ENCODE data around the gene NUP205. TPM values are rescaled to one million over a fixed set of nuclear protein-coding genes. Genes with fewer than 3 reads are reported as not detected.

The NUP205 gene
- total RNA-seq, 1 experiment from 2014 or later = 148 TPM

DNA sequence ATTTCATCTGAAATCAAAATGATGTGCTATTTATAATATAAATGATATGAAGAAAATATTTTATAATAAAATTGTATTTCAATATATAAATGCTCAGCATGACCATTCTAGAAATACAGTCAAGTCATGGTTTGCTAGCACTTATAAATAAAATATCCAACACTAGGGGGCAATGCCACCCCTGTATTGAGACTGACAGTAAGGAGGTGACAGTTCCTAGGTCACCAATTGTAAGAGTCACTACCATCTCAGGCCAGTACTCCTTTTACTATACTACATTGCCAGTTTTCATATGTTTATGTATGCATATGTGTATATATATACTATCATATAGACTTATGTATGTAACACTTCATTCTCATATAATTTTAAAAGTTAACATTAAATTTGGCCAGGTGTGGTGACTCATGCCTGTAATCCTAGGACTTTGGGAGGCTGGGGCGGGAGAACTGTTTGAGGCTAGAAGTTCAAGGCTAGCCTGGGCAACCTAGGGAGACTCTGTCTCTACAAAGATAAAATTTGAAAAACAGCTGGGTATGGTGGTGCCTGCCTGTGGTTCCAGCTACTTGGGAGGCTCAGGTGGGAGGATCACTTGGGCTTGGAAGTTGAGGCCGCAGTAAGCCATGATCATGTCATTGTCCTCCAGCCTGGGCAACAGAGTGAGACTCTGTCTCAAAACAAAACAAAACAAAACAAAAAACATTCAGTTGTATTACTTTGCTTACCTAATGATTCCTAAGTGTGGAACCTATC is 45.4 kb upstream of the NUP205 start:
- H3K4me3 ChIP-seq (ENCODE audit: low read depth, low read length, poor library complexity, severe bottlenecking) = no peak overlapping the region
- H3K9me3 ChIP-seq (ENCODE audit: low read depth, low read length, poor library complexity, severe bottlenecking) = no peaks in the 10 kb centered on the region
- H3K27ac ChIP-seq (ENCODE audit: low read depth, low read length, poor library complexity, severe bottlenecking) = no peak overlapping the region
- POLR2A ChIA-PET (ENCODE audit: low non-redundant PET) = no interaction called here
- TF ChIP-seq EZH2 (IDR thresholded peaks at IDR 0.05; ENCODE audit: borderline replicate concordance, low read depth, low read length, poor library complexity, severe bottlenecking) = no peak
- TF ChIP-seq, protein P1, sequence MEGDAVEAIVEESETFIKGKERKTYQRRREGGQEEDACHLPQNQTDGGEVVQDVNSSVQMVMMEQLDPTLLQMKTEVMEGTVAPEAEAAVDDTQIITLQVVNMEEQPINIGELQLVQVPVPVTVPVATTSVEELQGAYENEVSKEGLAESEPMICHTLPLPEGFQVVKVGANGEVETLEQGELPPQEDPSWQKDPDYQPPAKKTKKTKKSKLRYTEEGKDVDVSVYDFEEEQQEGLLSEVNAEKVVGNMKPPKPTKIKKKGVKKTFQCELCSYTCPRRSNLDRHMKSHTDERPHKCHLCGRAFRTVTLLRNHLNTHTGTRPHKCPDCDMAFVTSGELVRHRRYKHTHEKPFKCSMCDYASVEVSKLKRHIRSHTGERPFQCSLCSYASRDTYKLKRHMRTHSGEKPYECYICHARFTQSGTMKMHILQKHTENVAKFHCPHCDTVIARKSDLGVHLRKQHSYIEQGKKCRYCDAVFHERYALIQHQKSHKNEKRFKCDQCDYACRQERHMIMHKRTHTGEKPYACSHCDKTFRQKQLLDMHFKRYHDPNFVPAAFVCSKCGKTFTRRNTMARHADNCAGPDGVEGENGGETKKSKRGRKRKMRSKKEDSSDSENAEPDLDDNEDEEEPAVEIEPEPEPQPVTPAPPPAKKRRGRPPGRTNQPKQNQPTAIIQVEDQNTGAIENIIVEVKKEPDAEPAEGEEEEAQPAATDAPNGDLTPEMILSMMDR (conservative IDR thresholded peaks at IDR 0.05; ENCODE audit: low read depth, low read length) = peak; percentile 68
- peak; percentile 81 for DNase-seq (ENCODE audit: low spot score)
- H3K36me3 ChIP-seq (ENCODE audit: insufficient read depth, low read length, poor library complexity, severe bottlenecking) = no peaks in the 10 kb centered on the region
- intact Hi-C loops (cut with micrococcal nuclease; ENCODE audit: unreplicated experiment) = loop anchor here (5.0 kb wide), 1 partner anchor 150 kb away; the partner anchor contains the start of gene STMP1
- H3K4me1 ChIP-seq (ENCODE audit: insufficient read depth, low read length, poor library complexity, severe bottlenecking) = peaks cover 9% of the 10 kb centered on the region
- CTCF ChIA-PET = no interaction called here
- BruUV-seq (replicated peaks) = no TSS peak
- no peaks in the 10 kb centered on the region for H3K27me3 ChIP-seq (replicated peaks; ENCODE audit: insufficient read depth, low read depth, low read length, poor library complexity)

DNA sequence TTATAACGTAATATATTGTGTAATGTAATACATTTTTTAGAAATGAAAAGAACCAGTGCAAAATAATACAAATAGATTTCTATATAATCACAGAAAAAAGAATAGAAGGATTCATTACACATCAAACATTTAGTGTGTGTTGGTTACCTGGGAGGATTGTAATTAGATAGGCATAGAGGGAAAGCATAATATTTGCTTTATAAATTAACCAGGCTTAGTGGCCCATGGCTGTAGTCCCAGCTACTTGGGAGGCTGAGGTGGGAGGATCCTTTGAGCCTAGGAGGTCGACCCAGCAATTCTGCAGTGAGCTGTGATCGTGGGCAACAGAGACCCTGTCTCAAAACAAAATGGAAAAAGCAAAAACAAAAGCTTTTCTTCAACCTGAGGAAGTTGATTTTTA is 42.9 kb upstream of the NUP205 start:
- Histone ChIP-seq H3K36me3 (ENCODE audit: insufficient read depth, low read length, poor library complexity, severe bottlenecking) (no peaks in the 10 kb centered on the region), H3K9me3 (ENCODE audit: low read depth, low read length, poor library complexity, severe bottlenecking) (no peaks in the 10 kb centered on the region), H3K4me3 (ENCODE audit: low read depth, low read length, poor library complexity, severe bottlenecking) (no peak overlapping the region), H3K27me3 (replicated peaks; ENCODE audit: insufficient read depth, low read depth, low read length, poor library complexity) (no peaks in the 10 kb centered on the region), H3K27ac (ENCODE audit: low read depth, low read length, poor library complexity, severe bottlenecking) (no peak overlapping the region), H3K4me1 (ENCODE audit: insufficient read depth, low read length, poor library complexity, severe bottlenecking) (no peaks in the 10 kb centered on the region)
- no TSS peak for BruUV-seq (replicated peaks)
- ChIA-PET POLR2A (ENCODE audit: low non-redundant PET) (no interaction called here), CTCF (no interaction called here)
- no peak for DNase-seq (ENCODE audit: low spot score)
- no peak for TF ChIP-seq EZH2 (IDR thresholded peaks at IDR 0.05; ENCODE audit: borderline replicate concordance, low read depth, low read length, poor library complexity, severe bottlenecking)
- TF ChIP-seq, protein P1 (conservative IDR thresholded peaks at IDR 0.05; ENCODE audit: low read depth, low read length) = no peak
- intact Hi-C loops (cut with micrococcal nuclease; ENCODE audit: unreplicated experiment) = loop anchor here (5.0 kb wide), 1 partner anchor 147 kb away; the partner anchor contains the start of gene STMP1

DNA sequence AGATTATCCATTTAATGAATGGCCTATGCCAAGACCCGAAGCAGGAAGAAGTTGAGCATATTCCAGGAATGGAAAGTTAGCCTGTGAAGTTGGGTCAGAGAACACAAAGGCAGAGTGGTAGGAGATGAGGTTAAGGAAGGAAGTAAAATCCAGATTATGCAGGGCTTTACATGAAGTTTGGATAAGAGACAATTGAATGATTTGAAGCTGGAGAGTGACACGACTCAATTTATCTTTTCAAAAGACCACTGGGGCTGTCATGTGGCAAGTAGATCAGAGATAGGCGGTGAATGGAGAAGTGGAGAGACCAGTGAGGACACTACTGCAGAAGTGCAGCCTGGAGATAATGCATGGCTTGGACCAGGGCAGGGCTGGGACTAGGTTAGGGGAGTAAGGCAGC is 40.7 kb upstream of the NUP205 start:
- Histone ChIP-seq H3K27ac (ENCODE audit: low read depth, low read length, poor library complexity, severe bottlenecking) (no peak overlapping the region), H3K9me3 (ENCODE audit: low read depth, low read length, poor library complexity, severe bottlenecking) (no peaks in the 10 kb centered on the region), H3K4me3 (ENCODE audit: low read depth, low read length, poor library complexity, severe bottlenecking) (no peak overlapping the region), H3K27me3 (replicated peaks; ENCODE audit: insufficient read depth, low read depth, low read length, poor library complexity) (no peaks in the 10 kb centered on the region), H3K36me3 (ENCODE audit: insufficient read depth, low read length, poor library complexity, severe bottlenecking) (no peaks in the 10 kb centered on the region), H3K4me1 (ENCODE audit: insufficient read depth, low read length, poor library complexity, severe bottlenecking) (no peaks in the 10 kb centered on the region)
- ChIA-PET POLR2A (ENCODE audit: low non-redundant PET) (no interaction called here), CTCF (no interaction called here)
- BruUV-seq (replicated peaks) = no TSS peak
- intact Hi-C loops (cut with micrococcal nuclease; ENCODE audit: unreplicated experiment) = no loop called here
- DNase-seq (ENCODE audit: low spot score) = no peak
- TF ChIP-seq EZH2 (IDR thresholded peaks at IDR 0.05; ENCODE audit: borderline replicate concordance, low read depth, low read length, poor library complexity, severe bottlenecking) = no peak
- TF ChIP-seq, protein P1 (conservative IDR thresholded peaks at IDR 0.05; ENCODE audit: low read depth, low read length) = no peak
